Right renal cortex interstitium (tissue), 3 donors: ENCODE data around the gene FAM193B. TPM values are rescaled to one million over a fixed set of nuclear protein-coding genes. Genes with fewer than 3 reads are reported as not detected.
"Not testable (repeated sequence)": the region's sequence is repeated elsewhere in the genome, so short reads cannot be mapped to it uniquely, and the experiment has no call there.

ENCODE experiments used
- DNase-seq, 3 donors: peaks; one replicate each; pipeline ENCODE4 v3.0.0-alpha.2; 2013; ENCODE audit warnings: low read depth in 3 of 3, low spot score in 2 of 3
- polyA plus RNA-seq, 3 donors: library from polyadenylated mRNA; unstranded; fragments of 120-200 nt; gene quantifications; one replicate each; pipeline ENCODE4 v1.2.1, GENCODE V29; 2013; ENCODE audit not compliant: insufficient read length in 3 of 3

The FAM193B gene
- polyA plus RNA-seq, 3 donors, result 60.9 to 65.2 (median 61.1) TPM

DNA sequence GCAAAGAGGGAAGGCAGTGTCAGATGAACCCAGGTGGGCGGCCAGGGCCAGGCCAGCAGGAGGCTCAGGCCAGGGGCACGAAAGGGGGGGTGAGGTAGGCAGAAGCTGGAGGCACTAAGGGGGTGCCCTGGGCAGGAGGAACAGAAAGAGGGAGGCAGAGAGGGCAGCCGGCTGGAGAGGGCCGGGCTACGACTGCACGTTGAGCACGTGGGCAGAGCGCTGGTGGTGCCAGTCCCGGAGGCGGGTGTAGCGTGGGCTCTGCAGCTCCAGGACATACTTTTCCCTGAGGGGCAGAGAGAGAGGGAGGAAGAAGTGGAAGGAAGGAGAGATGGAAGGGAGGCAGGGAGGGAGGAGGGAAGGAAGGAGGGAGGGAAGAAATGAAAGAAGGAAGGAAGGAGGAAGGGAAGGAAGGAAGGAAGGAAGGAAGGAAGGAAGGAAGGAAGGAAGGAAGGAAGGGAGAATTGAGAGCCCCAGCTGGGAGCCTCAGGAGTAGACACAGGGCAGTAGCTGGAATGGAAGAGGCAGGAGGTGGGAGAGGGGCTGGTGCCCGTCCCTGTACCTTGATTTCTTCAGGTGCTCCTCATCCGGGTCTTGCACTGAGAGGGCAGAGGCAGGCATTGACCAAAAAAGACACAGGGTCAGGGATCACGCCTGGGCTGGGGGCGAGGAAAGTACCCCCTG lies 63.9 kb downstream of the FAM193B start:
- DNase-seq, result no peak

DNA sequence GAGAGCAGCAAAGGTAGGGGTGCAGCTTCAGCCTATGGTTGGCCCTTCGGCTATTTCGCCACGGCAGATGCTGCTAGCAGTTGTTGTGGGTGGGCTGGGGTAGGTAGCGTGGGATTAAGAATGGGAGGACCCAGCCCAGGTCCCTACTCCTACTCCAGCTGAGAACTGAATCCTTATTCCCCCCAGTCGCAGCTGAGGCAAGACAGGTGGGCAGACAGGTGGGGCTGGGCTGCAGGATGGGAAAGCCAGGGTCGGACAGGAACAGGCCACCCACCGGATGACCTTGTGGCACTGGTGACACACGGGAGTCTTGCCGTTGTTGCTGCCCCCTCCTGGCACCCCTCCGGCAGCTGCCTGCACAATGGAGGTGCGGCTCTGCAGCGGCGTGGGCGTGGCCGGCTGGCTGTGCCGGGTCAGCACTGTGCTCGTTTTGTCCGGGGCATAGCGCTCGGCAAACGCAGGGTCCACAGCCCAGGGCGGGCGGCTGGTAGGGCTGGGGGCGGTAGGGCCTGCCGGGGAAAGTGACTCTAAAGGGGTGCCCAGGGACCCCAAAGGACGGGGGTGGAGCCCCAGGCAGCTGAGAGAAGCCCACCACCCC lies 65.1 kb downstream of the FAM193B start:
- DNase-seq, result no peak

DNA sequence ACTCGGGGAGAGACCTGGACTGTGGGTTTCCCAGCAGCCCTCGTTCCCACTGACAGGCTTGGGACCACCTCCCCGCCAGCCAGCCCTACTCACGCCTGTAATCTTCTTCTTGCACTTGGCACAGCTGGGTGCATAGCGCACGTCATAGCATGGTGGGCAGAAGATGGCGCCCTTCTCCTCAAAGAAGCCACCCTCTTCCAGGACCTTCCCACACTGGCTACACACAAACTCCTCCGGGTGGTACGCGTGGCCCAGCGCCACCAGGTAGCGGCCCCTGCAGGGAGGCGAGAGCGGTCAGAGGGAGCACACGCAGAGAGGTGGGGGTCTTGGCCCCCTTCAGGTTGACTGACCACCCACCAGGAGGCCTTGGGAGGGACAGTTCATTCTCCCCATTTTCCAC lies 66.4 kb downstream of the FAM193B start:
- DNase-seq, result no peak

DNA sequence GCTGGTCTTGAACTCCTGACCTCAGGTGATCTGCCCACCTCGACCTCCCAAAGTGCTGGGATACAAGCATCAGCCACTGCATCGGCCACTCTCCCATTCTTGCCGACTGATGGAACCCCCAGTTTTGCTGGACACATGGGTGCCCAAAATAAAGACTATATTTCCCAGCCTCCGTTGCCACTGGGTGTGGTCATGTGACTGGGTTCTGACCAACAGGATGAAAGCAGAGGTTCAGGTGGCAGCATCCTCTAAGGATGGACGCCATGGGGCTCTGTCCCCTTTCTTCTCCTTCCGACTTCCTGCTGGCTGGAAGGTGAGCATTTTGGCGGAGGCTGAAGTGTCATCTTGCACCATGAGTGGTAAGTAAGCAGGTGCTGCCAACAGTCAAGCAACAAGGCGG lies 67.2 kb downstream of the FAM193B start:
- DNase-seq, result no peak

DNA sequence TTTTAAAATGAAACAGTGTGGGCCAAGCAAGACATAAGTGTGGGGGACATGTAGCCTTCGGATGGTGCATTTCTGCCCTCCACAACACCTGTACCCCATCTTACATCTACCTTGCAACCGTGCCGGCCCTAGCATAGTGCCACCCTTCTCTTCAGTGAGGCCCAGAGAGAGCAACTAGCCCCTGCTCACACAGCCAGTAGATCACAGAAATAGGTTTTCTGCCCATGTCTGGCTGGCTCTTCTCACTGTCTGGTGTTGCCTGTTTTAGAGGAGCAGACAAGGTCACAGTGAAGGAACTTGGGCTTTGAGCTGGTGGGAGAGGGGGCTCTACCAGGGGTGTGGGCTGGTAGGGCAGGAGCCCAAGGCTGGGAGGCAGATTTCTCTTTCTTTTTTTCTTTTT lies 68.1 kb downstream of the FAM193B start:
- no peak for DNase-seq

DNA sequence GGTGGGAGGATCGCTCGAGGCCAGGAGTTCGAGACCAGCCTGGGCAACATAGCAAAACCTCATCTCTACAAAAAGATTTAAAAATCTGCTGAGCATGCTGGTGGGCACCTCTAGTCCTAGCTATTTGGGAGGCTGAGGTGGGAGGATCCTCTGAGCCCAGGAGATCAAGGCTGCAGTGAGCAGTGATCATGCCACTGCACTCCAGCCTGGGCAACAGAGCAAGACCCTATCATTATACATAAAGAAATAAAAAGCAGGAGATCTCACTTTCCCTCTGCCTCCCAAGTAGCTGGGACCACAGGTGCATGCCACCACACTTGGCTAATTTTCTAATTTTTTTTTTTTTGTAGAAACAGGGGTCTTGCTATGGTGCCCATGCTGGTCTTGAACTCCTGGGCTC lies 68.6 kb downstream of the FAM193B start:
- DNase-seq, result not testable (repeated sequence)

DNA sequence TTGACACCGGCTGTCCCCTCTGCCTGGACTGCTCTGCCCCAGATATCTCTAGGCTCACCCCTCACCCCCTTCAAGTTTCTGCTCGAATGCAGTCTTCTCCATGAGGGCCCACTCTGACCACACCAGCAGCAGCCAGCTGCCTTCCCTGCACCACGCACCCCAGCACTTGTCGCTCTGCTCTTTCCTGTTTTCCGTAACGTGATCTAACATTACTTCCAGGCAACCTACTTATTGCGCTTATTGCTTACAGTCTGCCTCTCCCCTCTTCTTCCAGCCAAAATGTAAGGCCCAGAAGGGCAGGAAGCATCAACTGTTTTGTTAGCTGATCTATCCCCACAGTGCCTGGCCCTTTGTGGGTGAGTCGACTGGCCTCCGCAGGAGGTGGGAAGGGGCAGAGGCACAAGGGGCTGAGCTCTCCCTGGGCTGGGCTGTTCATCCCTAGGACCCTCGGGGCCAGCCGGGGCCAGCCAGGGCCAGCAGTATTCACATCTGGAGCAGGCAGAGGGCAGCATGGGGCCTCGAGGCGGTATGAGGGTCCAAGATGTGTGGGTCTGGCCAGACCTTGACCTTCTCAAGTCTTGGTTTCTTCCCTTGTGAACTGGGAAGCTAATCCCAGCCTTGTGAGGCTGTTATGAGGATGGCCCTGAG lies 69.3 kb downstream of the FAM193B start:
- no peak for DNase-seq

DNA sequence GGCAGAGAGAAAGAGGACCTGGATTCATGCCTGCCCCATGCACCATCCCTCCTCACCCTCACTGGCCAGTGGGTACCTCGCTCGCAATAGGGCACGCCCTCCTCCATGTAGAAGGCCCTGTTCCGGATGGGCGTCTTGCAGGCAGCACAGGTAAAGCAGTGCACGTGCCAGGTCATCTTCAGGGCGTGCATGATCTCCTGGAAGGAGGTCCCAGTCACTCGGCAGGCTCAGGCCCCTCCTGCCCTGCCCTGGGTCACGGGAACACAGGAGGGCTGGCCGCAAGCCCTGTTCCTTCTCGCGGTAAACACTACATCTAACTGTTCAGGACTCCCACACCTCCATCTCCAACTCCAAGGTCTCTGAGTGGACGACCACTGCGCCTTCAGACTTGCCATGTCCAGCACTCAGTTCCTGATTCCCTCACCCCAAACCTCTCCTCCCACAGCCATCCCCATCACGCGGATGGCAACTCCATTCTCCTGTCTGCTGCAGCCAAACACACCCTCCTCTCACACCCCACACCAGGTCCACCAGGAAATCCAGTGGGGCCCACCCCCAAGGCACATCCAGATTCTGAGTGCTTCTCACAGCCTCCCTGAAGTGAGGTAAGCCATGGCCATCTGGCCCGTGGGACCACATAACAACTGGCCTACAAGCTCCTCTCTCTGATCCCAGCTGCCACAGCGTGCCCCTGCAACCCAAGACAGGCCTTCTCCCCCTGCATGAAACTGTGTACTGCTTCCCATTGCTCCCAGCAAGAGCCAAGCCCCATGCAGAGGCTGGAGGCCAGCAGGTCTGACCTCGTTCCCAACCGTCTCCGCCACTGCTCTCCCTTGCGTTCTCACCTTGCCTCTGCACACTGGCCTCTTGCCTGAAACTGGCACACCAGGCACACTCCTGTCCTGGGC lies 70.1 kb downstream of the FAM193B start:
- no peak for DNase-seq

DNA sequence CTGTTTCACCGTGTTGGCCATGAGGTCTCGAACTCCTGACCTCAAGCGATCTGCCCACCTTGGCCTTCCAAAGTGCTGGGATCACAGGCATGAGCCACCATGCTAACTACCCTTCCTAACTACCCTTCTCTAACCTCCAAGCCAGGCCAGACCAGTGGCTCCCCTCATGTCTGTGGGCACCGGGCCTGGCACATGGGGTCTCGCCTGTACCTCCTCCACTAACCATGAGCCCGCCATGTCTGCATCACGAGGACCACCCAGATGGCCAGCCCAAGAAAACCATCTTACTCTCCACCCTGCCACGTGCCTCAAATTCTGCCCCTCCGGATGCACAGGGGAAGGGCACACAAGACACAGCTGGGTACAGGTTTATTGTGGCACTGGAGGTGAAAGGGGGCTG lies 71.3 kb downstream of the FAM193B start:
- DNase-seq, result no peak

DNA sequence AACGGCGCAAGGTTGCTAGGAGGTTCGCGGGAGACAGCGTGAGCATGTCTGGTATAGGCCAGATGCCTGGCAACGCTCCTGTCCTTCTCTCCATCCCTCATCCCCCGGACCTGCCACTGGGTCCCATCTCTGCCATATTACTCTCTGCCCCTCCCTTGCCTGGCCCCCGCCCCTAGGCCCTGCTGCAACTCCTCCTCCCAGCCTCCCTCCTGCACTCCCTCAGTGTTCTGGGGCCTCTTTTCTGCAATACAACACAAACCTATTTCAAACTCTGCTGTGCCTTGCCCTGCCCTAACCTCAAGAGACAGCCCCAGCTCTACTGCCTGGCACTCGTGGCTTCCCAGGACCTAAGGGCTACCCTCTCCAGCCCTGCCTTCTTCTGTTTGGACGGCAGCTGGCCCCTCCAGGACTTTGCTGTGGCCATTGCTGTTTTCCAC lies 72.0 kb downstream of the FAM193B start:
- DNase-seq, result no peak

DNA sequence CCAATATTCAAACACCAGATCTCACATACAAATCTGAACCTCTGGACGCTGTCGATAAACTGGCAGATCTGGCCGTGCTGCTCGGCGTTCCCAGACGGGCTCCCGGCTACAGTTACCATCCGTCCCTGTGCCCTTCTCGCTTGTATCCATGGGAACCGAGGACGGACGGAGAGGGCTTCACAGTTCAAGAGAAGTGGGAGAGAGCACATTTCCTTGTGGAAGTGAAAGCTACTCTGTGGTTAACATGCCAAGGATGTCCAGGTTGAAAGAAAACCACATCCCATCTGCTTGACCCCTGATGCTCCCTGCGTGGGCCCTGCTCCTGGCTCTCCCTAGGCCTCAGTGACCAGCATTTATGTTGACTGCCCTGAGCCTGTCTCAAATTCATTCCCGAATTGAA lies 74.6 kb downstream of the FAM193B start:
- DNase-seq, result no peak

DNA sequence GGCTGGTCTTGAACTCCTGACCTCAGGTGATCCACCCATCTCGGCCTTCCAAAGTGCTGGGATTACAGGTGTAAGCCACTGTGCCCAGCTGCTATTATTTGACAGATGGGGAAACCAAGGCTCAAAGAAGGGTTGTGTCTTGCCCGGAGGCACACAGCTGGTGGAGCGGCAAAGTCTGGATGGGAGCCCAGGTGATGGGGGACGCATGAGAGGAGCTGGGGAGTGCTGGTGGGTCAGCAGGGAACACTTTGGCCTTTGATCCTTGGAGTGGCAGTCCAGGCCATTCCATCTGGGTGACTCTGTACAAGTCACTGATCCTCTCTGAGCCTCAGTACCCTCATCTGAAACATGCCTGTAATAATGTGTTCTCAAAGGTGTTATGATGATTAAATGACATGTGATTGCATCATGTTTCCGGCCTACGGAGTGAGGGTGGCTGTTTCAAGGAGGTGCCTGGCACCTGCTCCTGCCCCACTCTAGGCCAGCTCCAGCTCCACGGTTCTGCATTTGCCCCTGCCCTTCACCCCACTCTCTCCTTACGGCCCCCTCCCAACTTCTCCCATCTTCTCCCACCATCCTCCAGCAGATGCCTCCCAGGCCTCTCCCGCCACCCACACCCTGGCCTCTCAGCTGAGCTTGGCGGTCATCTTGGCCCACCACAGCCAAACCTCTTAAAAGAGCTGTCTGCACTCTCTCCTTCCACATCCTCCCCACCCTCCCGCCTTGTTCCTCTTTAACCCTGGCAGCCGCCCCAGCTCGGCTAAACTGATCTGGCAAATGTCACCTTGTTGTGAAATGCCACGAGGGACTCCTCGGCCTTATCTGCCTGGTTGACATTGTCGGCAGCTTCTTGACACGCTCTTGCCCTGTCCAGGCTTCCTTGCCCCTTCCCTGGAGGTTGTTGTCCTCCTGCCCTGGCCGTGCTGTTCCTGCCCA lies 75.4 kb downstream of the FAM193B start:
- DNase-seq, result no peak

DNA sequence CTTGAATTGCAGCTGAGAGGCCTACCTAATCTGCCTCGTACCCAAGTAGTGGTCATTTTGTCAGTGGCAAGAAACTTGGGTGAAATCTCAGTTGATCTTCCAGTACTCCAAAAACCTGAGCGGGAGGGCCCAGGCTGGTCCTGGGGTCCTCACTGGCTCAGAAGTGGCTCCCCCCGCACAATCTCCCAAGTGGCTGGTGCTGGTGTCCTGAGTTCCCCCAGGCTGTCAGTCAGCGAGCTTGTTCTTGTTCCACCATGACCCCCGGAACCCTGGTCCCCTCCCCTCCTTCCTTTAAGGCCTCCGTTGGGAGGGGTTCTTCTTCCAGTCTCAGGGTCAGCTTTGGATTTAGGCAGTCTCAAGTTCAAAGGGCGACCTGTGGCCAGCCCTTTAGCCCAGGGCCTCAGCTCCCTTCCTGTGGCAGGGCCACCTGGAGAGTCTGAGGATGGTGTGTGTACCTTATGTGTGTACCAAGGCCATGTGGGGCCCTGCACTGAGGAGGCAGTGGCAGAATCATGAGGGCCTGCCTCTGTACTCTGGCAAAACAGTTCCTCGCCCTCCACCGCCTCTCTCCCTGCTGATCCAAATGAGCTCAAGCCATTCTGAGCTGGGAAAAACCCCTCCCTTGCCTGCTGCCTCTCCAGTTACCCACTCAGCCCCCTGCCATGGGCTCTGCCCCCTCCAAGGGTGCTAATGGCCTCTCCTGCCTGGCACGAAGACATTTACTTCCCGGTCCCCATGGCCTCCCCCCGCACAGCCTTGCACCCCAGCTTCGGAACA lies 76.5 kb downstream of the FAM193B start:
- no peak for DNase-seq

DNA sequence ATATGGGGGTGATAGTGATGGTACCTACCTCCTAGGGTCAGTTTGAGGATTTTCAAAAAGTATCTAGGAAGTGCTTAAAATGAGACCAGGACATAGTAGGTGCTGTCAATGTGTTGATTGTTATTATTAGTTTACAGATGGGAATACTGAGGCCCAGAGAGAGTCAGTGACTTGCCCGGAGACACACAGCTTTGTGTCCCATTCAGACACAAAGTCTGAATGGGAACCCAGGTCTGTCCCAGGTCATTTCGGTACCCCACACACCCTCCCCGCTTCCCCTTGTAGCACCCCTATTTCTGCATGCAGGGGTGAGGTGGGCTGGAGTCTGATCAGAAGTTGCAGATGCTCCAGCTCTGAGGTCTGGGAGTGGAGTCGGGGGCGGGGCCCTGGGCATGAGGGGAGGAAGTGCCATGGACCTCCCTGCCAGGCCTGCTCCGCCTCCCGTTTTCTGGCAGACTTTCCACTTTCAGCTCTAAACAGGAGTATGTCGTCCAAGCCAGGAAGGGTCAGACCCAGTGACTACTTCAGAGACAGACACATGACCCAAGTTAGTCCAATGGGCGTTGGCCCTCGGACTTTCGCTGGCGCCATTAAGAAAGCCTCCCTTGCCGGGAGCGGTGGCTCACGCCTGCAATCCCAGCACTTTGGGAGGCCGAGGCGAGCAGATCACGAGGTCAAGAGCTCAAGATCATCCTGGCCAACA lies 77.7 kb downstream of the FAM193B start:
- DNase-seq, result no peak

DNA sequence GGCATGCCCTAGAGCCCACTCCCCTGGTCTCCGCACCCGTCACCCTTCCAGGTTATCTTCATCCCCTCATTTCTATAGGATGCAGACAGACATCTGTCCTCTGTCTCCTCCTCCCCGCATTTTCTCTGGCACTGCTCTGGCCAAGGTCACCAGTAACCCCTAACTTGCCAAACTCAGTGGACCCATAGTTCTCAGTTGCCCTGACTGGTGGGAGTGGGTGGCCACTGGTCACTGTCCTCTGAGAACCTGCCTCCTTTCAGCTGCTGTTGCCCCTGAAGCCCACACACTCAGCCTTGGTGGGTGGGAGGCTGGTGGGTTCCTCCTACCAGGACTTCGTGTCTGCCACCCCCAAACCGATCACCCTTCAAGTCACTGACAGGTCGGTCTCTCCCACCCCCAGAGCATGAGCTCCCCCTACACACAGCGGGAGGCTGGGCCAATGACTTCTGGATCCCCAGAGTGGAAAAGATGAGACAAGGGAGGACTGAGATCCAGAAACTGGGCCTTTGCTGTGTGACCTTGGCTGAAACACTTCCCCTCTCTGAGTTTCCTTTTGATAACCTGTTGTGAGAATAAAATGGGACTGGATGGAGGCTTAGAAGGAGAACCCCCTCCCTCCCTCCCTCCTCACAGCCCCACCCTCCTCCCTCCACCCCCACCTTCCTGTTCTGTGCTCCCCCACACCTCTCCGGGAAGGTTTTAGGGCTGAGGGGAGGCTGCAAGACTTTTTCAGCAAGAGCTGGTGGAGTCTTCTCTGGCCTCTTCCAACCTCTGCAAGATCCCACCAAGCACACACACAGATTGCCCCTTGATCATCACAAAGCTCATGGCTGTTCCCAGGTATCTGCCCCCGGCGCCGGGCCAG lies 78.6 kb downstream of the FAM193B start:
- DNase-seq, result no peak

DNA sequence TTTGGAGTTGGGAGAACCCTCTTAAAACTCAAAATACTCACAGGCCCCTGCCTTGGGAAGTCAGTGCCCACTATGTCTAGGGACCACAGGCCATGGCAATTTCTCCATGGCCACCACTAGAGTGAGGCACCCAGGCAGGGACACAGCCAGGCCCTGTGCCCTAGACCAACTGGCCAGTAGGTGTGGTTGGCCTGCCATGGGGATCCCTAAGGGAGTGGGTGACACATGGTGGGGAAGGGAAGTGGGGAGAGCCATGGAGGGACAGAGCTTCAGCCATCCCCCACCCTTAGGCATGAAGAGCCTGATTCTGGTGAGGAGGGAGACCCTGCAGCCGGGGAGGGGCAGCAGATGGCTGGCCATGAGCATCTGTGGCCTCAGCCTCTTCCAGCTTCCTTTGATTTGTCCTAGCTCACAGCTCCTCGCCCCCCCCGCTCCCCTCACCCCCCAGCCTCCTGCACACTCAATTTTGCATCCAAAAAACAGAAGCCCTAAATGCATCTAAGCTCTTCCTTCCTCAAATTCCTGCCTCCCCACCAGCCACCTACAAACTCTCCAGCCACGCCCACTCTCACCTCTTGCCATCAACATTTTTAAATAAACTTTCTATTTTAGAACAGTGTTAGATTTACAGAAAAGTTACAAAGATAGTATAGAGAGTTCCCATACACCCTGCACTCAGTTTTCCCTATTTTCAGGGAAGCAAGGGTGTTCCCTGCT lies 79.4 kb downstream of the FAM193B start:
- no peak for DNase-seq

DNA sequence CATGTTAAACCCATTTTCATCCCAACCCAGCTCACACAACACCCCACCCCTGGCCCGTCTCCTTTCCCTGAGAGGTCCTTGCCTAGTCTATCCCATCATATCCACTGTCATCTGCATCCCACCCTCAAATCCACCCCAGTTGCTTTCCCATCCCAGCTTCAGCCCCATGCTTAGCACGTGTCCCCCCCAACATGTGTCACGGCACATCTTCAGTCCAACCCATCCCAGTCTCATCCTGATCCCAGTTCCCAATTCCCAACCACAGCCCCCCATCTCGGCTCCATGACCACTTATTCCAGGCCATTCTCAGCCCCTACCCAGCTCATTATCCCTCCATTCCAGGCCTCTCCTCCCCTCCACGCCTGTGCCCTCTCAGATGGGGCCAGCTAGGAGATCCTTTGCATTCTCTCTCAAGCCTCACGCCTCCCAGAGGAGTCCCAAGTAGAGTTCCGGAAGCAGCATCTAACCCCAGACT lies 80.3 kb downstream of the FAM193B start:
- DNase-seq, result no peak
